Stimulated activated CD4-positive, alpha-beta T cell treated with anti-CD3 and anti-CD28 coated beads, TNF-alpha, amount 100 ng/mL, for 48 hours (primary cell): ENCODE data around the gene HAND1.
A peak's percentile ranks its signal among the peaks of the same experiment; 100 is the strongest.

Source experiments
- DNase-seq, 3 donors: peaks; one replicate each; pipeline ENCODE4 v3.0.0-alpha.2; 2020; ENCODE audit warnings: low read depth in 3 of 3

The HAND1 gene

GRCh38 chr5:154478752-154479159, 729 bp upstream of the HAND1 start:
- no peak for DNase-seq

DNA sequence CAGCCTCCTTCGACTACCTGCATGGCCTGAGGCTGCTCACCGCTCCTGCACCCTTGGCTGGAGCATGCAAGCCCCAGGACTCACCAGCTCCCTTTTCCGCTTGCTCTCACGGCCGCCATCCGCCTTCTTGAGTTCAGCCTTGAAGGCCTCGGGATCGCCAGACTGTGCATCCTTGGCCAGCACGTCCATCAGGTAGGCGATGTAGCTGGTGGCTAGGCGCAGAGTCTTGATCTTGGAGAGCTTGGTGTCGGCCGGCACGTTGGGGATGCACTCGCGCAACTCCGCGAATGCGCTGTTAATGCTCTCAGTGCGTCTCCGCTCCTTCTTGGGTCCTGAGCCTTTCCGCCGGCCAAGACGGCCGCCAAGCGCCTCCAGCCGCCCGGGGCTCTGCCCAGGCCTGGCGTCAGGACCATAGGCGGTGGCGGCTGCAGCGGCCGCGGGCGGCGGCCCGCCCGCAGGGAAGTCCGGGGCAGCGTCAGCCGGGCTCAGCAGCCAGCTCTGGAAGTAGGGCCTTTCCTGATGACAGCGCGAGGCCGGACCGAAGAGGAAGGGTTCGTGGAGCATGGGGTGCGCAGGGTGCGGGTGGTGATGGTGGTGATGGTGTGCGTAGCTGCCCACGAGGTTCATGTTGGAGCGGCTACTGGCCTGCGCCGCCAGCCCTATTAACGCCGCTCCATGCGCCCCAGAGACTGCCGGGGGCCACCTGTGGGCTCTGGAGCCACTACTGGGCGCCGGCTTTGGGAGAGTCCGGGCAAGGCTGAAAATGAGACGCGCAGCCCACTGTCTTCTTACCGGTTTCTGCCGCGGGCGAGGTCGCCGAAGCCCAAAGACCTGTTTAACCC, 424 bp downstream of the HAND1 start:
- DNase-seq: no peak

- no peak for DNase-seq
These were observed 1.4 kb downstream of the HAND1 start for GRCh38 chr5:154476354-154477205.

GRCh38 chr5:154475591-154476353, 2.3 kb downstream of the HAND1 start:
- no peak for DNase-seq

DNA sequence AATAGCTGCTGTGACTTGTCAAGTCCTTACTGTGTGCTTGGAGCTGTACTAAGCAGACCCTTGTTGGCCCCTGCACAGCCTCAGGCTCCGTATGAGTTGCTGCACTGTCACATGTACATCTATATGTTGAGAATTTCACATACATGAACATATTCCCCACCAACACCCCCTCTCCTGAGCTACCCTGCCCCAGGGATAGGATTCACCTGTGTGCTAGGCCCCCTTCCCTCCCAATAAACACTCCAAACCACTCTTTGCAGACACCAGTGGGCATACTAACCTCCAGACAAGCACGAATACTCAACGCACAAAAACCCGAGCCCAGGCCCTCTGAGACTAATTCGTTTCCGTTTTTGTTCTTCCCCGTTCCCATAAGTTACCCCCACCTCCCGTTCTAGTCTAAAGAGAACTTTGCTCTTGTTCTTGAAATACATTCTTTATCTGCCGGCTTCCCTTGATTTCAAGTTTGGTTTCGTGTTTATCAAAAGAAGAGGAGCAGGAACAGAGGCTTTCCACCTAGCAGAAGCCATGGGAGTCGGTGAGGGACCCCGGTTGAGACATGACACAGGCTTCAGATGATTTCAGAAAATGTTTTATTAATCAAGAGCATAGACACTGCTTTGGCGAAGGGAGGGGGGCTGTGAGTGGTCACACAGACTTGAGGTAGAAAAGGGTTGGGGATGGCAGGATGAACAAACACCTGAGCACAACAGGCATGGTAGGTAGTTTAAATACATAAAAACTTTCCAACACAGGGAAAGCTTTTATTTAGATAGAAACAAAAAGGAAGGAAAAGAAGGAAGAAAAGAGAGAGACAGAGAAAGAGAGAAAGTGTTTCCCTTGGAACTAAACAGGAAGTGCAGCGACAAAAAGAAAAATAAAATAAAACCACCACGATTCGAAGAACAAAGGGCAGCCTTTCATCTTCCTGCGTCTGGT, 3.4 kb downstream of the HAND1 start:
- DNase-seq: no peak

DNA sequence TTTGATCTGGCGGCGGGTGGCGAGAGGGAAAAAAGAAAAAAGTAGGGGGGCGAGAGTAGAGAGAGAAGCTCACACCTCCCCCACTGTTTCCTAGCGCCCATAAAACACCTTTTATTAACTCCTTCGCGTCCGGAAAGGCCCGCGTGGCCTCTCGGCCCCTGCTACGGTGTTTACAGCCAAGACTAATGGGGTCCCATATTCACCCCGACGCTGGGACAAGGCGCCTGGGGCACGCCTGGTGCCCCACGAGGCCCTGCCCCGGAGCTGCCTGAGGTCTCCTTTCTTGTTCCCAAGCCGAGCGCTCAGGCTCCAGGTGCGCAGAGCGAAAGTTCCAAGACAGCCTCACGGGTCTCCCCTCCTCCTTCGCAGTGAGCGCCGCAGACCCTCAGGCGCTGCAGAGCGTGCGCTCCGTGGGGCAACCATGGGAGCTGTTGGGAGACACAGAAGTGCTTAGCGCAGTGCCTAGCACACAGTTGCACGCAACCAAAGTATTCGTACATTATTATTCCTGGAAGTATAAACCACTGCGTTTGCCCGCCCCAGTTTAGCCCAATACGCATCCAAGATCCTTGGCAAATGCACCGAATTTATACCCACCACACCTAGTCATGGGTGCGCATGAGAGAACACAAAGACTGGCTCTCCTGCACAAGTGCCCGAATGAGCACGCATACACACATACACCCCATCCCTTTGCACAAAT, 4.3 kb downstream of the HAND1 start:
- DNase-seq: no peak

GRCh38 chr5:154472871-154473580, 5.0 kb downstream of the HAND1 start:
- no peak for DNase-seq

DNA sequence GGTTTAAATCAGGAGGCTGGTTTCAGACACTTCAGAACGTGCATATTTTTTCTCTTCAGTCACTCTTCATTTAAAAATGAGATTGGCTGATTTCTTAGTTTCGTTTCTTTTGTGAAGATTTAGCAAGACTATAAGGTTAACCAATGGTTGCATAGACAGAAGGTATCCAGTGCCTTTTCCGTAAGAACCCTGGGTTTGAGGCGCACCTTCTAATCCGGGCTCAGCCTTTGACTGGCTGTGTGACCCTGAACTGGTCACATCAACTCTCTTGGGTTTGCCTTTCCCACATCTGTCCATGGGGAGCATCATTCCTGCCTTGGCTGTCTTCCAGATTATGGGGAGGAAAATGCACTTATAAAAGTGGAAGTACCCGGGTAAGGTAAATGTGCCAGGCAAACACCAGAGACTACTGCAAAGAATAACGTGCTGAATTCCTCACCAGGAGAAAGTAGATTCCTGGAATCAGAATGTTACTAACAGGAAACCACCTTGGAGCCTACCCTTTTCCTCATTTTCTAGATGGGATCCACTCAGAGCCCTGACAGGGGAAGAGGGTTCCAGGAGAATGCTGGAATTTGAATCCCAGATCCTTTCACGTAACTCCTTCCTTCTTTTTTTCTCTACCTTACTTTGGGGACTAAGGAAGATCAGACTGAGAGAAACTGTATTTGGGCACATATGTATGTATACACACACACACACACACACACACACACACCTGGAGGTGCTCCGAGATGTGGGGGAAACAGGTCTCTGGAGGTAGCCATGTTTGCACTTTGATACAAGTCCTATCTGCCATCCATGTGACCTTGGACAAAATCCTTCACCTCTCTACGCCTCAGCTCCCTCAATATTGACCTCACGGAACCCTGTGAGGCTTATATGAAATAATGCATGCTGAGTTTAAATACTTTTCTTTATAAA, 6.8 kb downstream of the HAND1 start:
- no peak for DNase-seq

DNA sequence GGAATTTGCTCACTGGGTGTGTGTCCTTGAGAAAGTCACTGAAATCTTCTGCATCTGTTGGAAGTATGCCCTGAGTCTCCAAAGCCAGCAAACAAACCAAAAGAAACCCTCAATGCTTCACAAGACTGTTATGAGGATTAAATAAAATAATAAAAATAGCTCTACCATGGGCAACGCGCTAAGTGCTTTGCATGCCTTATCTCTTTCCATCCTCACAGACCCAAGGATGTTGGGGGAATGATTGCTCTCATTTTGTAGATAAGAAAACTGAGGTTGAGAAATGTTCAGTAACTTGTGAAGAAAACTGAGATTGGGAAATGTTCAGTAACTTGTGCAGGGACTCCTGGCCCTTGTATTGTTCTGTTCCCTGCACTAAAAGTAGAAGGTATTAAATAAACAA, 7.9 kb downstream of the HAND1 start:
- DNase-seq: no peak

GRCh38 chr5:154467655-154468354, 10.2 kb downstream of the HAND1 start:
- peak; percentile 51 to 78 (median 71) for DNase-seq

DNA sequence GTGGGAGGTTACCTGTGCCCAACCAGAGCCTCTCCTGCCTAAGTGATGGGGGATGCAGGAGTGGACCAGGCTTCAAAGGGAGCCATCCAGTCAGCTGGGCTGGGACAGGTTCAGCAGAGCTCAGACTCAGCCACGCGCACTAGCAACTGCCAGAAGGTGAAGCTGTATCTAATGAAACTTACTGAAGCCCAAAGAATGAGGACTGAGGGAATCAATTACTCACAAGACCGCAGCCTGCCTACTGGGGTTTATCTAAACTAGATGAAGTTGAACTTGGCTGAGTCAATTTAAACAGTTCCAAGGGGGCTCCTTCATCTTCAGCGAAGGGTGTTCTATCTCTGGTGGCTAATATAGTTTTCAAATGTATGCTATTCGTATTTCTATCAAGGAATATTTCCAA, 11.4 kb downstream of the HAND1 start:
- DNase-seq: no peak

GRCh38 chr5:154466147-154466546, 11.9 kb downstream of the HAND1 start:
- DNase-seq: no peak

DNA sequence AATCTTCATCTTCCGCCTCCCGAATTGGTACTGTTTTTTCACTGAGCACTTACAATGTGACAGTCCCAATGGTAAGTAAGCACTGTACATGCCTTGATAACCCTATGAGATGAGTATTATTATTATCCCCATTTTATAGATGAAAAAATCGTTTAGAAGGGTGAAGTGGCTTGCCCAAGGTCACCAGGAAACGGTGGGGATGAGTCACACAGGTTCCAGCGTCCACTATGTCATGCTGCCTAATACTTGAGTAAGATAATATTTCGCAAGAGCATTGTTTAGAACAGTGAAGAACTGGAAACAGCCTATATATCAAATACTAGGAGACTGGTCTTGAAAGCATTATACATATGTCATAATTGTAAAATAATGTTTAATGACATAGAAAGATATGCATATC, 12.9 kb downstream of the HAND1 start:
- DNase-seq: no peak

DNA sequence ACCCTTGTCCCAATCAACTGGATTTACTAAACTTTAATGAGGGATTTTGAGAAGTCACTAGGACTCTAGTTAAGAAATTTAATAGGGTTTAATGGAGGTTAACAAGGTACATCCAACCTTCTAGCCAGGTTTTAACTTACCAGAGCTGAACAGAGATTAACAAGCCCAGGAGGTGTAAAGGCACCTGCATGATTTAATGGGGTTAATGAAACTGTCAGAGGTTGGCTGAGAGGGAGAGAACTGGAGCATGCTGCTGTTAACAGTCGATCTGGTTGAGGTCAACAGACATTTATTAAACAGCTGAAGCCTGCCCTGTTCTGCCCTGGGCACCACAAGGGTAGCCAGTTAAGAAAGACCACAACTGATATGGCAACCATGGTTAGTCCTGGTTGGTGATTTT, 13.6 kb downstream of the HAND1 start:
- no peak for DNase-seq

DNA sequence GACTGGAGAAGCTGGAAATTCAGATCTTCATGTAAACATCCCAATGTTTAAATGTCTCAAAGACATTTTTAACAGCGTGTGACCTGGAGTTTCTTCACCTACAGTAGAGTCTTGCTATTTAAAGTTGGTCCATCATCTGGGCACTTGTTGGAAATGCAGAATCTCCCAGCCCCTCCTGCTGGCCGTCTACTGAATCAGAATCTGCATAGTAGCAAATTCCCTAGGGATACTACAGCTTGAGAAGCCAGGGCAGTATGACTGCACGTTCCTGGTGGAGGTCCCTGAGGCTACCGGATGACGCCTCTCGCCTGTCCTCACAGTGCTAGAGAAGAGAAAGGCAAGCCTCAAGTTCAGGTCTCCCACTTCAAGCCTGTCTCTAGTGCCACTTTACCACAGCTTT, 16.5 kb downstream of the HAND1 start:
- DNase-seq: no peak

DNA sequence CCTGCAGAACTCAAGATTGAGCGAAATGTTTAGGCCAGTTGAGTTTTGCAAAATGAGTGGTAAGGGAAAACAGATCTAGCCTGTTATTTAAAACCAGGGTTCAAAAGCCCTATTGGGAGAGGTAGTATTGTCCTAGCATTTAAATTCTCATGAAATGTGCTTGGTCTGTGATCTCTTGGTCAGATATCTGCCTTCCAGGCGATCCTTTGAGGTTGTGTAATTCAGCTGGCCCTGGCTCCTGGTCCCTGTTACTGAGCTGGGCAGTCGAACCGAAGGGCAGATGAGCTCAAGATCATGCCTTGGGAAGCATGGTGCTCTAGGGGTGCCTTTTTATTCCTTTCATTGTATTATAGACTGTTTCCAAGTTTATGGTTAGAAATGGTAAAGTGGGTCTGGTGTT, 17.9 kb downstream of the HAND1 start:
- no peak for DNase-seq

DNA sequence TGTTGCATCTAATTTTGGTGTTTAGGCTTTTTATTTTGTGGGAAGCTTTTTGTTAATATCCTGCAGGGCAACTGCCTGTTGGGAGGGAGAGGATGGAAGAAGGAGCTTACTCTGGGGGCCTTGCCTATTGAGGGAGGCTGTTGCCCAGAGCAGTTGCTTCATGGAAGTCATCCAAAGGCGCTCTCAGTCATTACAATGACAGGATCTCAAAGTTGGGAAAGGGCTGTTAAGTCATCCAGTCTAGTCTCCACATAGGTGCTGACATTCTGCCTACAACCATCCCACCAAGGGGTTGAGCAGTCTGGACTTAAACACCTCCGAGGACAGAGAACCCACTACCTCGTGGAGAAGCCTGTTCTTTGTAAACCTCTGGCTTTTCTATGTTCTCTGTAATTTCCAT, 19.0 kb downstream of the HAND1 start:
- no peak for DNase-seq

GRCh38 chr5:154456540-154456939, 21.5 kb downstream of the HAND1 start:
- no peak for DNase-seq
